ES-I3 (cell line): ENCODE data around the gene WDFY1.
"Not testable (repeated sequence)": the region's sequence is repeated elsewhere in the genome, so short reads cannot be mapped to it uniquely, and the experiment has no call there.

Source experiments
- H3K36me3 ChIP-seq: 2 replicates; pipeline ENCODE4 v1.6.1; 2013; ENCODE audit warnings: mild to moderate bottlenecking, low read length, control low read depth, moderate library complexity; ENCODE audit not compliant: insufficient read depth
- H3K4me1 ChIP-seq: 2 replicates; pipeline ENCODE4 v1.6.1; 2013; ENCODE audit warnings: mild to moderate bottlenecking, control low read depth, low read length; ENCODE audit not compliant: insufficient read depth
- H3K9ac ChIP-seq: 2 replicates; pipeline ENCODE4 v1.6.1; 2013; ENCODE audit warnings: low read depth, mild to moderate bottlenecking, low read length, moderate library complexity
- H3K9me3 ChIP-seq: 2 replicates; pipeline ENCODE4 v1.6.1; 2013; ENCODE audit warnings: mild to moderate bottlenecking, low read length, moderate library complexity; ENCODE audit not compliant: control insufficient read depth, insufficient read depth

The WDFY1 gene

DNA sequence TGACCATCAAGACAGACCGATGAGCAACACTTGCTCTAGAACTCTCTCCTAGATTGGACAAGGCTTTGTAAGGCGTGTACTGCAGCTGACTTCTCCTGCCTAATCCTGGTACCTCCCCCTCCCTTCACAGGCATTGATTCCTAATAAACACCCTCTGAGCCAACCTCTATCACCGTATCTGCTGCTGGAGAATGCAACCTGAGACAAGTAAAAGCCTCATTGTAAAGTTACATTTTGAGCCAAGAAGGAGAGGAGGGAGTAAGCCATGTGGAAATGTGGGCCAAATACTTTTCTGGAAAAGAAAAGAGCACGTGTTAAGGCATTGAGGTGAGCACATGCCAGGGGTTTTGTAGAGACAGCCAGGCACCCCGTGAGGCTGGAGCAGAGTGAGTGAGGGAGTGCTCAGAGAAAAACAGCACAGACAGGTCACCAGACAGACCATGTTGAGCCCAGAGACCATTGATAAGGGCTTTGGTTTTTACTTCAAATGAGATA lies 2.6 kb upstream of the WDFY1 start:
- H3K4me1 ChIP-seq = peaks cover 25% of the 10 kb centered on the region
- H3K9me3 ChIP-seq = no peaks in the 10 kb centered on the region
- no peak overlapping the region for H3K9ac ChIP-seq
- no peaks in the 10 kb centered on the region for H3K36me3 ChIP-seq

DNA sequence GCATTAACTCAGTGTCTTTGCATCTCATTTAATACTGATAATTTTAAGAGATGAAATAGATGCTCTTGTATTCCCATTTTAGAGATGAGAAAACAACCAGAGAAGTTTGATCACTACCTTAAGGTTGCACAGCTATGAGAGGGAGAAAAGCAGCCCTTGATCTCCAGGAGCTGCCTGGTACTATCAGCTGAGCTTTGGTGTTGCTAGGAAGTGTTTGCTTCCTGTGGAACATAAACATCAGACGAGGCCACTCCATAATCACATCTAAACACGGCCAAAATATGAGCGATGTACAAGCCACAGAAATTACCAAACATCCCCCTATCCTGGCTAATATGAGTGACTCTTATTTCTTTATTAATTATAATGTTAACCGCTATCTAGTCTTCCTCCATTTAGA lies 620 bp upstream of the WDFY1 start:
- Histone ChIP-seq H3K36me3 (no peaks in the 10 kb centered on the region), H3K4me1 (peaks cover 17% of the 10 kb centered on the region), H3K9me3 (no peaks in the 10 kb centered on the region), H3K9ac (no peak overlapping the region)

DNA sequence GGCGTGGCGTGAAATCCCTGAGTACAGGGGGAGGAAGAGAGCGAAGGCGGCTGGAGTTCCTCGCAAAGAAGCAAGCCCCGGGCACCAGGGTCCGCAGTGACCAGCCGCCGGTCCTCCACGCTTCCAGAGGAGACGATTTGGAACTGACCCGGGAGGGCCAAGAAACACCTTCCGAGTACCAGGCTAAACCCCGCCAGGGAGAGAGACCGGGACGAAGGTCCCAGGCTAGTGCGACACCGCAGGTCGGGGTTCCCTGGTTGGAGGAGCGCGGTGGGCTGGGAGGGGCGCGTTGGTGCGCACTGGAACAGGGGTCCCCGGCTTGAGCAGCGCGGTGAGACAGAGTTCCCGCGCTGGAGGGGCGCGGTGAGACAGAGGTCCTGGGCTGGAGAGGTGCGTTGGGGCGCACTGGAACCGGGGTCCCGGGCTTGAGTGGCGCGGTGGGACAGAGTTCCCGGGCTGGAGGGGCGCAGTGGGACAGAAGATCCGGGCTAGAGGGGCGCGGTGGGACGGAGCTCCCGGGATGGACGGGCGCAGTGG lies 901 bp downstream of the WDFY1 start:
- Histone ChIP-seq H3K4me1 (peaks cover 6% of the 10 kb centered on the region), H3K9ac (peak overlapping the region; percentile 87), H3K36me3 (no peaks in the 10 kb centered on the region), H3K9me3 (no peaks in the 10 kb centered on the region)

DNA sequence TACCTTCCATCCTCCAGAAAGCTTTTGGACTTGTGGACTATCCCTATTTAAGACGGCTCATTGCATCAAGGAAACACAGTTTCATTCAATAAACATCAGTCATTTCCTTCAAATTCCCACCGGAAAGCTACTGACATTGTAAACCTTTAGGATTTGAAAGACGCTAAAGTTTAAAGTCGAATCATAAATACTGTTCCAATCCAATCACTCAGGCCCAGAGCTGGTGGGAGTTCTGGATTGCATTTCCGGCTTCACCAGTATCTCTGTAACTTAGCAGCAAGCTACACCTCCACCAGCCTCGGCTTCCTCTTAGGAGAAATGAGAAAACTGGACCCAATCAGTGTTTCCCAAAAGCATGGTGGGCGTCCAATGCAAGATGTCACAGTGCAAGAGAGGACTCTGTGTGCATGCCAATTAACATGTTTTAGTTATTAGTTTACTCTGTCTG lies 1.6 kb downstream of the WDFY1 start:
- peak overlapping the region; percentile 87; the same call in 1 of the 2 replicates for H3K9ac ChIP-seq
- H3K36me3 ChIP-seq = no peaks in the 10 kb centered on the region
- no peaks in the 10 kb centered on the region for H3K9me3 ChIP-seq
- H3K4me1 ChIP-seq = peaks cover 7% of the 10 kb centered on the region

DNA sequence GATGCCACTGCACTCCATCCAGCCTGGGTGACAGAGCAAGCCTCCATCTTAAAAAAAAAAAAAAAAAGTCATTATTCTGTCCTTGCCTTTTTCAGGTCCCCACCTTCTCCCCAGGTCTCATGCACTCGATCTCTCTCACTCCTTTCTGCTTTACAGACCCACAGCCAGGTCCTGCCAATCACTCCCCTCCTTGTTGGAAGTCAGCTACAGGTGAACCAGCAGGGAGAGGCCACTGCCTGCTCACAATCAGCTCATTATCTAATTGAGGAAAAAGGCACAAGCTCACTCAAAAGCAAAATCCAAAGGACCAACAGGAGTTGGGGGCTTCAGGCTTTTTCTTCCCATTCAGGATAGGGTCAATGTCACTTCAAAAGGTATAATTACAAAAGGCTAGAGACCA lies 2.0 kb downstream of the WDFY1 start:
- Histone ChIP-seq H3K4me1 (peaks cover 11% of the 10 kb centered on the region), H3K9me3 (no peaks in the 10 kb centered on the region), H3K9ac (peak overlapping the region; percentile 87; the same call in 1 of the 2 replicates), H3K36me3 (no peaks in the 10 kb centered on the region)

DNA sequence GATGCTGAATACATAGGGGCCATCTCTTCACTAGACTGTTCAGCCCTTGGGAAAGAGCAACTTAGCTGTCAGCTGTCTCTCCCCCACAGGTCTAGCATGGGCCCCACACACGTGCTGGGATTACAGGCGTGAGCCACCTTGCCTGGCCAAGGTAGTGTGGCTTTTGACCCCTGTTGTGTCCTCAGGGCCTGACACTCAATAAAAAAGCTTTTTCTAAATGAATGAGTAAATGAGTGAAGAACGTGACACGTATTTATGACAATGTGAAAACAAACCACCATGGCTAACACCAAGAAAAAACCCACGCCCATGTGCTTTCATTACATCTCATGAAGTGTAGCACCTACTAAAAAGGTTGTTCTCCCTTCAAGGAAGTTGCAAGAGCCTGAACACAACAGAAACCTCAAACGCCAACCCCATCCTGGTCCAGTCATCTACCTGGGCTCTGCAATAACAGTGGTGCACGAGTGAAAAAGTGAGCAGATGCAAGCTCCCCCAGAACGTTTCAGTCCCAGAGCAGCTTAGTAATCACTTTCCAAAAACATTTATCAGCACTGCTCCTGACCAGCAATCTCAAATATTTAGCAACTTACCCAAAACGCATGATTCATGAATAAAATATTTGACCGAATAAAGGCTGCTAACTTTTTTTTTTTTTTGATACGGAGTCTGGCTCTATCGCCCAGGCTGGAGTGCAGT lies 3.4 kb downstream of the WDFY1 start:
- Histone ChIP-seq H3K9ac (no peak overlapping the region), H3K9me3 (no peaks in the 10 kb centered on the region), H3K36me3 (no peaks in the 10 kb centered on the region), H3K4me1 (peaks cover 18% of the 10 kb centered on the region)

DNA sequence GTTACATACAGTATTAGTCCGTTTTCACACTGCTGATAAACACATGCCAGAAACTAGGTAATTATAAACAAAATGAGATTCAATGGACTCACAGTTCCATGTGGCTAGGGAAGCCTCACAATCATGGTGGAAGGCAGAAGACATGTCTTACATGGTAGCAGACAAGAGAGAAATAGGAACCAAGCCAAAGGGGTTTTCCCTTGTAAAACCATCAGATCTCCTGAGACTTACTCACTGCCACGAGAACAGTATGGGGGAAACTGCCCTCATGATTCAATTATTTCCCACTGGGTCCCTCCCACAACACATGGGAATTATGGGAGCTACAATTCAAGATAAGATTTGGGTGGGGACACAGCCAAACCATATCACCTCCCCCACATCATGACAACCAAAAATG lies 5.7 kb downstream of the WDFY1 start:
- H3K9ac ChIP-seq, H3K36me3 ChIP-seq, H3K9me3 ChIP-seq: not testable (repeated sequence)
- peaks cover 41% of the 10 kb centered on the region for H3K4me1 ChIP-seq

DNA sequence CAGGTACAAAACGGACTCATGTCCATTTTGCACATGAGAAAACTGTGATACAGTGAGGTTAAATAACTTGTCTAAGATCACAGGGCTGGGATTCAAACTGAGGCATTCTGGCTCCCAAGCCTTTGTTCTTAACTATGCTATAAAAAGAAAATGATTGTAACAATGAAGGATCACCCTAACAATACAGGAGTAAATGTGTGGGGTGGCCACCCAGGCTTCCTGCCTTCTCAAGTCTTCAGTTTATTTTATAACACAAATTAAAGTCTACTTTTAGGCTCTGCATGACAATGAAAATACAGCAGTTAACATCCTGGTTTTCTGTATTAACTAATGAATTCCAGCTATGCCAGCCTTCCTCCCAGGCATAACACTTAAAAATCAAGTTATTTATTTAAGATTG lies 7.6 kb downstream of the WDFY1 start:
- Histone ChIP-seq H3K36me3 (no peaks in the 10 kb centered on the region), H3K4me1 (peaks cover 43% of the 10 kb centered on the region), H3K9me3 (no peaks in the 10 kb centered on the region), H3K9ac (no peak overlapping the region)

DNA sequence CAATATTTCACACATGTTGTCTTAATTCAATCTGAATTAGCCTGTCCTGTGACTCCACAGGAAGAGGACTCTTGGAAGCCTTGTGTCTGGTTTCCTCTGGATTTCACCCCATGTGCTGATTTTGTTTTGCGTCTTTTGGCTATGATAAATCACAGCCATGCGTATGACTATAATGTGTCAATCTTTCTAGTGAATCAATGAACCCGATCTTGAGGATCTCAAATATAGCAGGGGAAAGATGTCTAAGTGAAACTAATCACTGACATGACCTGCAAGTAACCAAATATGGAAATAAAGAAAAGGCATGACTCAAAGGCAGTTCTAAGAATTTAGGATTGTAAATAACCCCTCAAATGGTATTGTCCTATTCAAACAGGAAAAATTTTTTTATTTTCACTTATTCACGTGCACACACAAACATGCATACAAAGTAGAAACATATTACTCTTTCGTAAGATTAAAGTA lies 8.2 kb downstream of the WDFY1 start:
- Histone ChIP-seq H3K9ac (no peak overlapping the region), H3K4me1 (peaks cover 43% of the 10 kb centered on the region), H3K36me3 (no peaks in the 10 kb centered on the region)

DNA sequence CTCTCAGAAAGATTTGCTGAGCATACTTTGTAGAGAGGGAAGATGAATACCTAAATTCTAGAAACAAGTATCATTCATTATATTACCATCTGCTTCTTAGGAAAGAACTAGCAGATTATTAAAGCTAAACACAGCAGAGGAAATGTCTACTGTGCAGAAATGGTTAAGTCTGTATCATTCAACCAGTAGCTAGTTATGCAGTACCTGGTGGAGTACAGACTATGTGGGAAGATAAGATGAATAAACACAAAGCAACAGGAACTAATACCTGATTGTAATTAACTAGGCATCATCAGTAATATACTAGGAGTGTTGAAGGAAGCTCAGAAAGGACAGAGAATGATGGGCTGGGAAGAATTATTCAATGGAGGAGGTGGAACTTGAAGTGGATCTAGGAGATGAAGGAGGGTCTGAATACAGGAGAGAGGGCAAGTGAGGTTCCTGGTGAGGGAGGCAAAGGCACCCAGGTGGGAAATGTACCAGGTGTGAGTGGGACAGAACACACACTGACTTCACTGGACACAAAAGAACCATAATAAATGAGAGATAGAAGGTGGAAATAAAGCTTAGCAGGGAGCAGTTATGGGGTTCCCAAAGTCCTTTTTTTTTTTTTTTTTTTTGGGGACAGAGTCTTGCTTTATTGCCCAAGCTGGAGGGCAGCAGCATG lies 9.5 kb downstream of the WDFY1 start:
- Histone ChIP-seq H3K9ac (no peak overlapping the region), H3K36me3 (no peaks in the 10 kb centered on the region), H3K4me1 (peaks cover 46% of the 10 kb centered on the region), H3K9me3 (no peaks in the 10 kb centered on the region)

More for the DNA sequence above, 8.2 kb downstream of the WDFY1 start:
- H3K9me3 ChIP-seq = no peaks in the 10 kb centered on the region

DNA sequence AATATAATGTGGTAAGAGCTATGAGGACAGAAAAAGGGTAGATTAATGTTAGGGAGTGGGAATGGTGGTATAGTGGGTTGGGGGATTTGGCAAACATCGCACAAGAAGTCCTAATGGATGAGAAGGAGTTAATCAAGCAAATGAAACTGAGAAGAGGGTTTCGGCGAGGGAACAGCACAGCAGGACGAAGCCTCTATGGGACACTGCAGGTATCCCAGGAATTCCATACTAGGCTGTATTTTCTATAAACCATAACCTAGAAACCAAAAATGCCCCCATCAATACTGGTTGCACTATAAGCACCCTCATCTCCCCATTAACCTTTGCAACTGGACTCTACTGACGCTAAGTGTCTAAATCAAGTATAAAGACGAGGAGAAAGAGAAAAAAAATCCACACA lies 10.3 kb downstream of the WDFY1 start:
- Histone ChIP-seq H3K9me3 (no peaks in the 10 kb centered on the region), H3K9ac (no peak overlapping the region), H3K4me1 (peaks cover 53% of the 10 kb centered on the region)

DNA sequence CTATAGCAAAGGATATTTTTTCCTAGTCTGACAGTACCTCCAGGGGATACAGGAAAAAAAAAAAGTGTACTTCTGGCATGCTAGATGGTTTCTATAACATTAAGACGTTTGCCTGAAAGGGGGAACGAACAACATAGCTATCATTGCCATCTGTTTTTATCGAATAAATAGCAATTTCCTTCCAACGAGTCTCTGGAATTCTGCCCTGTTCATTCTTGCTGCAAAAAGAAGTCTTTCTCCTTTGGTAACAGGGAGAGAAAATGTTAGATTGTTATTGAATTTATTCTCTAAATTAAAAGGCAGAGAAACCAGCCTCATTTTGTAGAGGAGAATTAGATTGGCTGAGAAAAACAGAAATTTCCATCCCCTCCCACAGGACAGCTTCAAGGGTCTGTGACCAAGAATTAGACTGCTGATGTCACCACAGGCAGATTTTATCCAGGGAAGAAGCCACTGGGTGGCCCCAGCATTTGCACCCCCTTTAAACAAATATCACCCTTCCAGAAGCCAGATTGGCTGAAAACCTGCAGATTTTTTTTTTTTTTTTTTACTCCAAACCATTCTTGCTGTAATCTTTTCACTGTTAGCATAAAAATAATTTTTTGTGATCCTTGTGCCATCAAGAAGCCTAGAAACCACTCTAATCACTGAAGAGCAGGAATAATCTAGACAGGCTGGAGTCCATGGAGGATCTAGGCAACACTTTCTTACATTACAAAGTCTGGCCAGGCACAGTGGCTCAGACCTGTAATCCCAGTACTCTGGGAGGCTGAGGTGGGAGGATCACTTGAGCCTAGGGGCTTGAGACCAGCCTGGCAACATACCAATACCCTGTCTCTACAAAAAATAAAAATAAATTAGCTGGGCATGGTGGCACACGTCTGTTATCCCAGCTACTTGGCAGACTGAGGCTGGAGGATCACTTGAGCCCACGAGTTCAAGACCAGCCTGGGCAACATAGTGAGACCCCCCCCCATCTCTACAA lies 12.0 kb downstream of the WDFY1 start:
- H3K36me3 ChIP-seq = no peaks in the 10 kb centered on the region
- peaks cover 48% of the 10 kb centered on the region for H3K4me1 ChIP-seq
- H3K9ac ChIP-seq = no peak overlapping the region
- H3K9me3 ChIP-seq = no peaks in the 10 kb centered on the region

More for the DNA sequence above, 10.3 kb downstream of the WDFY1 start:
- no peaks in the 10 kb centered on the region for H3K36me3 ChIP-seq

DNA sequence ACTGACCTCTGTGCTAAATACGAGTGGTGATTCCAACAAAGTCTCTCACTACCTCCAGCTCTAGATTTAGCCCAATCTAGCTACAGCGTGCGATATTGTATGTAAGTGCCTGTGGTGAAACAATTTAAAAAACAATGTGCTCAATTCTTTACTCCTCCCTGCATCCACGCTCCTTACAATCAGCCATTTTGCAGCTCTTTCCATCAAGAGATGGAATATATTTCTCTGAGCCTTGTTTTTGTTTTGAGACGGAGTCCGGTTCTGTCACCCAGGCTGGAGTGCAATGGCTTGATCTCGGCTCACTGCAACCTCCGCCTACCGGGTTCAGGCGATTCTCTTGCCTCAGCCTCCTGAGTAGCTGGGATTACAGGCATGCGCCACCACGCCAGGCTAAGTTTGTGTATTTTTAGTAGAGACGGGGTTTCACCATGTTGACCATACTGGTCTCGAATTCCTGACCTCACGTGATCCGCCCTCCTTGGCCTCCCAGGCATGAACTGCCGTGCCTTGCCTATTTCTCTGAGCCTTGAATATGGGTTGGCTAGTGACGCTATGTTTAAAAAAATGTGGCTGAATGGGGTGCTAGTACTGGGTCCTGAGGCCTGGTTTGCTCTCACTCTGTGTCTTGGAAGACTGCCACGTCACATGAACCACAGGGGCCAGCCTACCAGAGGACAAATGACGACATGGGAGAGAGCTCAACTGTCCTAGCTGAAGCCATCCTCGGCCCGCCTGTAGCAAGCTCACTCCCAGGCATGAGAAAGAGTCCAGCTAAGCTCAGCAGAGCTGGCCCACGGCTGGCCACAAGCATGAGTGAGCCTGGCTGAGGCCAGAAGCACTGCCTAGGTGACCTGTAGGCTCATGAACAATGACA lies 14.8 kb downstream of the WDFY1 start:
- Histone ChIP-seq H3K4me1 (peaks cover 22% of the 10 kb centered on the region), H3K9me3 (0 out of 2 replicates have a peak, but pooled peaks cover 6% of the 10 kb centered on the region), H3K9ac (no peak overlapping the region), H3K36me3 (no peaks in the 10 kb centered on the region)
